Neural cell (in vitro differentiated cells): Measurements from ENCODE around the gene NRF1. TPM values are rescaled to one million over a fixed set of nuclear protein-coding genes. Genes with fewer than 3 reads are reported as not detected.
"Not testable (repeated sequence)": the region's sequence is repeated elsewhere in the genome, so short reads cannot be mapped to it uniquely, and the experiment has no call there.

ENCODE experiments used
- H2AFZ ChIP-seq: fragments of 200-600, 300-800 bp; sonication (generic), shearing (Covaris generic); 2 replicates; pipeline ENCODE4 v1.6.0; 2014; ENCODE audit warnings: low read depth, mild to moderate bottlenecking, antibody characterized with exemption, low read length, moderate library complexity
- H3F3A ChIP-seq: fragments of 200-600 bp; shearing (Covaris generic); 2 replicates; pipeline ENCODE4 v1.6.1; 2016; ENCODE audit warnings: mild to moderate bottlenecking, moderate library complexity, mixed read lengths, antibody characterized with exemption, low read length; ENCODE audit not compliant: insufficient read depth, poor library complexity, severe bottlenecking
- H3K27ac ChIP-seq: fragments of 200-600, 300-800 bp; sonication (generic), shearing (Covaris generic); 2 replicates; pipeline ENCODE4 v1.5.1; 2014; ENCODE audit warnings: mild to moderate bottlenecking, low read length, moderate library complexity
- H3K27me3 ChIP-seq: fragments of 300-800, 200-600 bp; sonication (generic), shearing (Covaris generic); 2 replicates; pipeline ENCODE4 v1.6.0; 2014; ENCODE audit warnings: mild to moderate bottlenecking, low read depth, low read length, moderate library complexity; ENCODE audit not compliant: insufficient read depth
- H3K36me3 ChIP-seq: fragments of 300-800, 200-600 bp; sonication (generic), shearing (Covaris generic); 2 replicates; pipeline ENCODE4 v1.5.1; 2014; ENCODE audit warnings: mild to moderate bottlenecking, antibody characterized with exemption, low read length, moderate library complexity; ENCODE audit not compliant: insufficient read depth
- H3K4me2 ChIP-seq: fragments of 300-800, 200-600 bp; sonication (generic), shearing (Covaris generic); 2 replicates; pipeline ENCODE4 v1.6.0; 2014; ENCODE audit warnings: mild to moderate bottlenecking, low read length
- H3K4me3 ChIP-seq: fragments of 300-800, 200-600 bp; sonication (generic), shearing (Covaris generic); 2 replicates; pipeline ENCODE4 v1.5.1; 2014; ENCODE audit warnings: mild to moderate bottlenecking, low read length, moderate library complexity
- H3K79me2 ChIP-seq: fragments of 200-600 bp; shearing (Covaris generic); replicated peaks from 2 replicates; pipeline ENCODE4 v1.6.0; 2014; ENCODE audit warnings: mild to moderate bottlenecking, low read length, moderate library complexity; ENCODE audit not compliant: insufficient read depth
- H3K9ac ChIP-seq: fragments of 300-800, 200-600 bp; sonication (generic), shearing (Covaris generic); 2 replicates; pipeline ENCODE4 v1.6.1; 2016; ENCODE audit warnings: mild to moderate bottlenecking, low read length, mixed read lengths
- H3K9me2 ChIP-seq: fragments of 200-600 bp; shearing (Covaris generic); 2 replicates; pipeline ENCODE4 v1.6.1; 2016; ENCODE audit warnings: mild to moderate bottlenecking, low read length, mixed read lengths; ENCODE audit not compliant: insufficient read depth
- H3K9me3 ChIP-seq: fragments of 200-600, 300-800 bp; sonication (generic), shearing (Covaris generic); 2 replicates; pipeline ENCODE4 v1.6.1; 2016; ENCODE audit warnings: mild to moderate bottlenecking, mixed run types, low read length, moderate library complexity, mixed read lengths
- H4K20me1 ChIP-seq: fragments of 200-600 bp; shearing (Covaris generic); 2 replicates; pipeline ENCODE4 v1.6.1; 2016; ENCODE audit warnings: mild to moderate bottlenecking, mixed run types; ENCODE audit not compliant: insufficient read depth
- EP300 ChIP-seq: fragments of 450-650 bp; conservative IDR thresholded peaks from 2 replicates; pipeline ENCODE4 v1.6.1; 2014; ENCODE audit warnings: antibody characterized with exemption, mild to moderate bottlenecking, moderate library complexity; ENCODE audit not compliant: poor library complexity, severe bottlenecking
- EZH2 ChIP-seq: fragments of 200-600, 300-800 bp; shearing (Covaris generic), sonication (generic); IDR thresholded peaks from 2 replicates; pipeline ENCODE4 v1.6.1; 2014; ENCODE audit warnings: antibody characterized with exemption, low read length, borderline replicate concordance, mild to moderate bottlenecking; ENCODE audit not compliant: insufficient read depth, poor library complexity, severe bottlenecking
- POLR2AphosphoS5 ChIP-seq: IDR thresholded peaks from 2 replicates; pipeline ENCODE4 v1.6.1; 2012
- RAD21 ChIP-seq: fragments of 450-650 bp; conservative IDR thresholded peaks from 2 replicates; pipeline ENCODE4 v1.6.1; 2014; ENCODE audit warnings: antibody characterized with exemption, mild to moderate bottlenecking, moderate library complexity
- SMC3 ChIP-seq: fragments of 450-650 bp; conservative IDR thresholded peaks from 2 replicates; pipeline ENCODE4 v1.6.1; 2014; ENCODE audit warnings: antibody characterized with exemption, mild to moderate bottlenecking, moderate library complexity; ENCODE audit not compliant: poor library complexity
- TAF1 ChIP-seq: IDR thresholded peaks from 2 replicates; pipeline ENCODE4 v1.6.1; 2012; ENCODE audit warnings: low read depth
- polyA plus RNA-seq: library from polyadenylated mRNA; depleted of rRNA; stranded (reverse); fragments of >200 nt; gene quantifications from 2 replicates; pipeline ENCODE4 v1.2.3, GENCODE V29; 2014
- TF ChIP-seq, protein P1 (sequence below): fragments of 450-650 bp; IDR thresholded peaks from 2 replicates; pipeline ENCODE4 v1.5.1; 2014; ENCODE audit warnings: antibody characterized with exemption, mild to moderate bottlenecking, moderate library complexity; ENCODE audit not compliant: poor library complexity, severe bottlenecking
- TF ChIP-seq, protein P2 (sequence below): IDR thresholded peaks from 2 replicates; pipeline ENCODE4 v1.6.1; 2012; ENCODE audit warnings: borderline replicate concordance

Gene NRF1
- polyA plus RNA-seq, 1 donor from 2014 or later, result 13.2 TPM

GRCh38 chr7:129663240-129663639 is 51.7 kb downstream of the NRF1 start:
- not testable (repeated sequence) for H3K79me2 ChIP-seq, H3K4me3 ChIP-seq, H3K27ac ChIP-seq, H3F3A ChIP-seq, H3K9me2 ChIP-seq, H2AFZ ChIP-seq, H3K9ac ChIP-seq, H3K27me3 ChIP-seq, H3K9me3 ChIP-seq, H3K36me3 ChIP-seq, H4K20me1 ChIP-seq, H3K4me2 ChIP-seq

GRCh38 chr7:129664029-129665012 is 52.8 kb downstream of the NRF1 start:
- Histone ChIP-seq H3K36me3 (no peaks in the 10 kb centered on the region), H3K79me2 (no peaks in the 10 kb centered on the region), H3K9me2 (no peaks in the 10 kb centered on the region), H3K9ac (no peak overlapping the region), H3K27ac (no peak overlapping the region), H4K20me1 (no peaks in the 10 kb centered on the region), H3F3A (no peaks in the 10 kb centered on the region), H3K4me2 (no peak overlapping the region), H2AFZ (no peak overlapping the region), H3K27me3 (no peaks in the 10 kb centered on the region), H3K9me3 (no peaks in the 10 kb centered on the region), H3K4me3 (no peak overlapping the region)
- TF ChIP-seq, protein P1, sequence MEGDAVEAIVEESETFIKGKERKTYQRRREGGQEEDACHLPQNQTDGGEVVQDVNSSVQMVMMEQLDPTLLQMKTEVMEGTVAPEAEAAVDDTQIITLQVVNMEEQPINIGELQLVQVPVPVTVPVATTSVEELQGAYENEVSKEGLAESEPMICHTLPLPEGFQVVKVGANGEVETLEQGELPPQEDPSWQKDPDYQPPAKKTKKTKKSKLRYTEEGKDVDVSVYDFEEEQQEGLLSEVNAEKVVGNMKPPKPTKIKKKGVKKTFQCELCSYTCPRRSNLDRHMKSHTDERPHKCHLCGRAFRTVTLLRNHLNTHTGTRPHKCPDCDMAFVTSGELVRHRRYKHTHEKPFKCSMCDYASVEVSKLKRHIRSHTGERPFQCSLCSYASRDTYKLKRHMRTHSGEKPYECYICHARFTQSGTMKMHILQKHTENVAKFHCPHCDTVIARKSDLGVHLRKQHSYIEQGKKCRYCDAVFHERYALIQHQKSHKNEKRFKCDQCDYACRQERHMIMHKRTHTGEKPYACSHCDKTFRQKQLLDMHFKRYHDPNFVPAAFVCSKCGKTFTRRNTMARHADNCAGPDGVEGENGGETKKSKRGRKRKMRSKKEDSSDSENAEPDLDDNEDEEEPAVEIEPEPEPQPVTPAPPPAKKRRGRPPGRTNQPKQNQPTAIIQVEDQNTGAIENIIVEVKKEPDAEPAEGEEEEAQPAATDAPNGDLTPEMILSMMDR, result peak; percentile 75
- TF ChIP-seq POLR2AphosphoS5 (no peak), SMC3 (peak; percentile 87), RAD21 (peak; percentile 77)
- TF ChIP-seq, protein P2, sequence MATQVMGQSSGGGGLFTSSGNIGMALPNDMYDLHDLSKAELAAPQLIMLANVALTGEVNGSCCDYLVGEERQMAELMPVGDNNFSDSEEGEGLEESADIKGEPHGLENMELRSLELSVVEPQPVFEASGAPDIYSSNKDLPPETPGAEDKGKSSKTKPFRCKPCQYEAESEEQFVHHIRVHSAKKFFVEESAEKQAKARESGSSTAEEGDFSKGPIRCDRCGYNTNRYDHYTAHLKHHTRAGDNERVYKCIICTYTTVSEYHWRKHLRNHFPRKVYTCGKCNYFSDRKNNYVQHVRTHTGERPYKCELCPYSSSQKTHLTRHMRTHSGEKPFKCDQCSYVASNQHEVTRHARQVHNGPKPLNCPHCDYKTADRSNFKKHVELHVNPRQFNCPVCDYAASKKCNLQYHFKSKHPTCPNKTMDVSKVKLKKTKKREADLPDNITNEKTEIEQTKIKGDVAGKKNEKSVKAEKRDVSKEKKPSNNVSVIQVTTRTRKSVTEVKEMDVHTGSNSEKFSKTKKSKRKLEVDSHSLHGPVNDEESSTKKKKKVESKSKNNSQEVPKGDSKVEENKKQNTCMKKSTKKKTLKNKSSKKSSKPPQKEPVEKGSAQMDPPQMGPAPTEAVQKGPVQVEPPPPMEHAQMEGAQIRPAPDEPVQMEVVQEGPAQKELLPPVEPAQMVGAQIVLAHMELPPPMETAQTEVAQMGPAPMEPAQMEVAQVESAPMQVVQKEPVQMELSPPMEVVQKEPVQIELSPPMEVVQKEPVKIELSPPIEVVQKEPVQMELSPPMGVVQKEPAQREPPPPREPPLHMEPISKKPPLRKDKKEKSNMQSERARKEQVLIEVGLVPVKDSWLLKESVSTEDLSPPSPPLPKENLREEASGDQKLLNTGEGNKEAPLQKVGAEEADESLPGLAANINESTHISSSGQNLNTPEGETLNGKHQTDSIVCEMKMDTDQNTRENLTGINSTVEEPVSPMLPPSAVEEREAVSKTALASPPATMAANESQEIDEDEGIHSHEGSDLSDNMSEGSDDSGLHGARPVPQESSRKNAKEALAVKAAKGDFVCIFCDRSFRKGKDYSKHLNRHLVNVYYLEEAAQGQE, result no peak

DNA sequence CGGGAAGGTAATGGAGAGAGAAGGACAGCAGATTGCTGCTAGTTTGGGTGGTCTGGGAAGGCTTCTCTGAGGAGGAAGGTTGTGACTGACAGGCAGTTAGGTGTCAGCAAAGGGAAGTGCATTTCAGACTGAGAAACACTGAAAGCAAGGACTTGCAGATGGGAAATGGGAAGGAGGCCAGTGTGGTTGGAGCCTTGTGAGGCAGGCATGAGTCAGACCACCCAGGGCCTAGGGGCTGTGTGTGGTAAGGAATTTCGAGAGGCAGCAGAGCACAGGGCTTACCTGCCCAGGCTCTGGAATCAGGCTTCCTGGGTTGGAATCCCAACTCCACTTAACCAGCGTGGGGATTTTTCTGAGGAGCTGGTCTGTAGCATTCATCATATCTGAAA is 53.5 kb downstream of the NRF1 start:
- Histone ChIP-seq H4K20me1 (no peaks in the 10 kb centered on the region), H3K9me2 (no peaks in the 10 kb centered on the region), H3K9ac (no peak overlapping the region), H3K27me3 (no peaks in the 10 kb centered on the region), H3K27ac (no peak overlapping the region), H3K4me2 (no peak overlapping the region), H2AFZ (no peak overlapping the region), H3F3A (no peaks in the 10 kb centered on the region), H3K36me3 (no peaks in the 10 kb centered on the region), H3K79me2 (no peaks in the 10 kb centered on the region), H3K9me3 (no peaks in the 10 kb centered on the region), H3K4me3 (no peak overlapping the region)
- no peak for TF ChIP-seq TAF1
- no peak for TF ChIP-seq EZH2
- TF ChIP-seq POLR2AphosphoS5, result no peak
- TF ChIP-seq, protein P1, result no peak
- TF ChIP-seq SMC3, result no peak
- TF ChIP-seq EP300, result no peak
- TF ChIP-seq RAD21, result no peak
- TF ChIP-seq, protein P2, result no peak
